ENCODE measurements around the gene RGMB. TPM values are rescaled to one million over a fixed set of nuclear protein-coding genes. Genes with fewer than 3 reads are reported as not detected.
A peak's percentile ranks its signal among the peaks of the same experiment; 100 is the strongest.

The RGMB gene
- total RNA-seq, 1 experiment from 2014 or later = 3.1 TPM

- H3K4me2 ChIP-seq (ENCODE audit: low read depth, low read length, poor library complexity, severe bottlenecking) = no peak overlapping the region
- H3K4me1 ChIP-seq (ENCODE audit: low read length) = peaks cover 2% of the 10 kb centered on the region; the same call in 1 of the 2 replicates
- no peaks in the 10 kb centered on the region for H3K9me2 ChIP-seq (replicated peaks; ENCODE audit: insufficient read depth, low read length)
- H3K4me3 ChIP-seq (ENCODE audit: low read length) = no peak overlapping the region
- no peak overlapping the region for H2AFZ ChIP-seq (ENCODE audit: low read length)
- DNase-seq = peak; percentile 67
- no peaks in the 10 kb centered on the region for H3K27me3 ChIP-seq (ENCODE audit: low read length)
- no peaks in the 10 kb centered on the region for H3K79me2 ChIP-seq (ENCODE audit: low read length)
- H3K36me3 ChIP-seq (ENCODE audit: insufficient read depth, low read length) = no peaks in the 10 kb centered on the region
- H4K20me1 ChIP-seq (ENCODE audit: insufficient read depth, low read depth, low read length) = no peaks in the 10 kb centered on the region
- H3K9ac ChIP-seq (ENCODE audit: low read length) = no peak overlapping the region
- no peak overlapping the region for H3K27ac ChIP-seq (ENCODE audit: low read length)
- H3K9me3 ChIP-seq (ENCODE audit: low read length) = 0 out of 2 replicates have a peak, but pooled peaks cover 3% of the 10 kb centered on the region
These were observed 66.3 kb downstream of the RGMB start for GRCh38 chr5:98839469-98840383.

- no peaks in the 10 kb centered on the region for H3K36me3 ChIP-seq (ENCODE audit: insufficient read depth, low read length)
- H3K9ac ChIP-seq (ENCODE audit: low read length) = no peak overlapping the region
- no peak overlapping the region for H3K27ac ChIP-seq (ENCODE audit: low read length)
- no peaks in the 10 kb centered on the region for H3K27me3 ChIP-seq (ENCODE audit: low read length)
- DNase-seq = no peak
- no peak overlapping the region for H2AFZ ChIP-seq (ENCODE audit: low read length)
- no peak overlapping the region for H3K4me3 ChIP-seq (ENCODE audit: low read length)
- H3K9me3 ChIP-seq (ENCODE audit: low read length) = 0 out of 2 replicates have a peak, but pooled peaks cover 3% of the 10 kb centered on the region
- H4K20me1 ChIP-seq (ENCODE audit: insufficient read depth, low read depth, low read length) = no peaks in the 10 kb centered on the region
- H3K79me2 ChIP-seq (ENCODE audit: low read length) = no peaks in the 10 kb centered on the region
- H3K4me1 ChIP-seq (ENCODE audit: low read length) = peaks cover 2% of the 10 kb centered on the region; the same call in 1 of the 2 replicates
- no peak overlapping the region for H3K4me2 ChIP-seq (ENCODE audit: low read depth, low read length, poor library complexity, severe bottlenecking)
- H3K9me2 ChIP-seq (replicated peaks; ENCODE audit: insufficient read depth, low read length) = no peaks in the 10 kb centered on the region
These were observed 67.5 kb downstream of the RGMB start for GRCh38 chr5:98840946-98841345.

DNA sequence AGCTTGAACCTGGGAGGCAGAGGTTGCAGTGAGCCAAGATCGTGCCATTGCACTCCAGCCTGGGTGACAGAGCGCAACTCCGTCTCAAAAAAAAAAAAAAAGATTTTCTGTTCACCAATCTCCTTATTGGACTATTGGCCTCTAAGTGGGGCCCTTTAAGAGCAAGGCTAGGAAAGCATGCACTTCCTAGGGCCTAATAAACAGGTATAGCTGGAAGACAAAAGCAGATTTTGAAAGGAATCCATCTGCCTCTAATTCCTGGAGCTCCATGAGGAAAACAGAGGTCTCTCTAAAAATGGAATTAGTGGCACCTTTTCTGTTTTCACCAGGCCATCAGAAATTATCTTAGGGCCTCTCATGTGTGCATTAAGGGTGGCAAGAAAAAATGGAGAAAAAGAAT is 70.0 kb downstream of the RGMB start:
- Histone ChIP-seq H3K4me2 (ENCODE audit: low read depth, low read length, poor library complexity, severe bottlenecking) (no peak overlapping the region), H3K4me1 (ENCODE audit: low read length) (no peaks in the 10 kb centered on the region), H3K9me3 (ENCODE audit: low read length) (0 out of 2 replicates have a peak, but pooled peaks cover 3% of the 10 kb centered on the region), H3K9ac (ENCODE audit: low read length) (no peak overlapping the region), H3K9me2 (replicated peaks; ENCODE audit: insufficient read depth, low read length) (no peaks in the 10 kb centered on the region), H3K79me2 (ENCODE audit: low read length) (no peaks in the 10 kb centered on the region), H2AFZ (ENCODE audit: low read length) (no peak overlapping the region), H3K36me3 (ENCODE audit: insufficient read depth, low read length) (no peaks in the 10 kb centered on the region), H3K4me3 (ENCODE audit: low read length) (no peak overlapping the region), H3K27me3 (ENCODE audit: low read length) (no peaks in the 10 kb centered on the region), H3K27ac (ENCODE audit: low read length) (no peak overlapping the region), H4K20me1 (ENCODE audit: insufficient read depth, low read depth, low read length) (no peaks in the 10 kb centered on the region)
- DNase-seq = no peak

DNA sequence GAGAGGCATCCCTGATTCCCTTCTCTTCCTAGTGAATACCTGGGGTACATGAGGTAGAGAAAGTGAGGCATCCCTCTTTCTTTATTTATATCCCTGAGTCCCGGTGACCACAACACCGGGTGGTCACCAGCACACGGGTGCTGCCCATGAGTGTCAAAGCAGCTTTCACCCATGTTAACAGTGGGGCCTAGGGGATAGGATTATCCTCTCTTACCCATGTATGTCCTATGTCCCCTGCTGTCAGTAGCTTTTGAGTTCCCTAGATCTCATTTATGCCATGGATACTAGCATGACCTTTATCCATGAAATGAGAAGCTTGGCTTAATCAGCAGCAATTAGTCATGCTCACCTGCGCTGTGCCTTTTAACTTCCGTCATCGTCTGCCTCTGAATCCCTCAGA is 71.4 kb downstream of the RGMB start:
- Histone ChIP-seq H2AFZ (ENCODE audit: low read length) (no peak overlapping the region), H3K27ac (ENCODE audit: low read length) (no peak overlapping the region), H3K9me2 (replicated peaks; ENCODE audit: insufficient read depth, low read length) (no peaks in the 10 kb centered on the region), H4K20me1 (ENCODE audit: insufficient read depth, low read depth, low read length) (no peaks in the 10 kb centered on the region), H3K9me3 (ENCODE audit: low read length) (0 out of 2 replicates have a peak, but pooled peaks cover 3% of the 10 kb centered on the region), H3K79me2 (ENCODE audit: low read length) (no peaks in the 10 kb centered on the region), H3K4me2 (ENCODE audit: low read depth, low read length, poor library complexity, severe bottlenecking) (no peak overlapping the region), H3K9ac (ENCODE audit: low read length) (no peak overlapping the region), H3K27me3 (ENCODE audit: low read length) (no peaks in the 10 kb centered on the region), H3K4me3 (ENCODE audit: low read length) (no peak overlapping the region), H3K36me3 (ENCODE audit: insufficient read depth, low read length) (no peaks in the 10 kb centered on the region), H3K4me1 (ENCODE audit: low read length) (no peaks in the 10 kb centered on the region)
- DNase-seq = no peak

GRCh38 chr5:98845878-98846277 is 72.4 kb downstream of the RGMB start:
- no peak overlapping the region for H3K4me3 ChIP-seq (ENCODE audit: low read length)
- no peak for DNase-seq
- H4K20me1 ChIP-seq (ENCODE audit: insufficient read depth, low read depth, low read length) = no peaks in the 10 kb centered on the region
- H3K27ac ChIP-seq (ENCODE audit: low read length) = no peak overlapping the region
- 0 out of 2 replicates have a peak, but pooled peaks cover 3% of the 10 kb centered on the region for H3K9me3 ChIP-seq (ENCODE audit: low read length)
- no peaks in the 10 kb centered on the region for H3K9me2 ChIP-seq (replicated peaks; ENCODE audit: insufficient read depth, low read length)
- no peak overlapping the region for H3K4me2 ChIP-seq (ENCODE audit: low read depth, low read length, poor library complexity, severe bottlenecking)
- no peak overlapping the region for H3K9ac ChIP-seq (ENCODE audit: low read length)
- no peaks in the 10 kb centered on the region for H3K79me2 ChIP-seq (ENCODE audit: low read length)
- H3K36me3 ChIP-seq (ENCODE audit: insufficient read depth, low read length) = no peaks in the 10 kb centered on the region
- H3K27me3 ChIP-seq (ENCODE audit: low read length) = no peaks in the 10 kb centered on the region
- no peaks in the 10 kb centered on the region for H3K4me1 ChIP-seq (ENCODE audit: low read length)
- H2AFZ ChIP-seq (ENCODE audit: low read length) = no peak overlapping the region

Other genes starting within 250 kb of the RGMB start
- 36.8 and 61.2 TPM in 2 replicates for gene CHD1, start 155.3 kb downstream of the RGMB start, total RNA-seq (2014; rRNA removed; shearing (Covaris generic); ENCODE audit: low replicate concordance)

Data from Karpas-422 (cell line).